Cardiac fibroblast (primary cell): Measurements from ENCODE around the gene ENTR1.

Experiments
- DNase-seq, 2 donors: peaks; one replicate each; pipeline versions ENCODE4 v3.0.0 to v3.0.0-alpha.2; 2010; ENCODE audit warnings: low read depth in 2 of 2
- H3K4me3 ChIP-seq, 2 donors: replicated peaks in 1 of 2; 1 replicate in 1 of 2; 2 replicates in 1 of 2; pipeline ENCODE4 v1.5.1; 2011; ENCODE audit warnings: low read depth in 2 of 2, low read length in 2 of 2, mild to moderate bottlenecking in 2 of 2, moderate library complexity in 1 of 2
- CTCF ChIP-seq: IDR thresholded peaks from one replicate; pipeline ENCODE4 v1.5.1; 2011; ENCODE audit warnings: low read depth, mild to moderate bottlenecking, low read length, inconsistent platforms

Gene ENTR1

GRCh38 chr9:136405481-136405880, 4.9 kb downstream of the ENTR1 start:
- H3K4me3 ChIP-seq = no peak overlapping the region
- TF ChIP-seq CTCF = no peak
- DNase-seq = no peak

GRCh38 chr9:136404801-136405136, 5.6 kb downstream of the ENTR1 start:
- TF ChIP-seq CTCF = no peak
- DNase-seq = no peak
- H3K4me3 ChIP-seq = no peak overlapping the region

- no peak overlapping the region for H3K4me3 ChIP-seq
- TF ChIP-seq CTCF = no peak
- DNase-seq = no peak
These were observed 6.3 kb downstream of the ENTR1 start for GRCh38 chr9:136403915-136404800.

- TF ChIP-seq CTCF = no peak
- DNase-seq = no peak
- no peak overlapping the region for H3K4me3 ChIP-seq
These were observed 6.9 kb downstream of the ENTR1 start for GRCh38 chr9:136403538-136403914.

GRCh38 chr9:136402067-136402466, 8.3 kb downstream of the ENTR1 start:
- no peak overlapping the region for H3K4me3 ChIP-seq
- no peak for DNase-seq
- TF ChIP-seq CTCF = no peak

- TF ChIP-seq CTCF = no peak
- no peak for DNase-seq
- H3K4me3 ChIP-seq = no peak overlapping the region
These were observed 9.1 kb downstream of the ENTR1 start for GRCh38 chr9:136401173-136401922.
